HG02970 (cell line): ENCODE results near the gene ITPR3.

Source experiments
- ATAC-seq: cut with Tn5 transposase; IDR thresholded peaks from one replicate; pipeline ENCODE4 v1.9.1; 2021; ENCODE audit warnings: mild to moderate bottlenecking, moderate library complexity, moderate number of reproducible peaks; ENCODE audit not compliant: unreplicated experiment, low FRiP score

Gene ITPR3

DNA sequence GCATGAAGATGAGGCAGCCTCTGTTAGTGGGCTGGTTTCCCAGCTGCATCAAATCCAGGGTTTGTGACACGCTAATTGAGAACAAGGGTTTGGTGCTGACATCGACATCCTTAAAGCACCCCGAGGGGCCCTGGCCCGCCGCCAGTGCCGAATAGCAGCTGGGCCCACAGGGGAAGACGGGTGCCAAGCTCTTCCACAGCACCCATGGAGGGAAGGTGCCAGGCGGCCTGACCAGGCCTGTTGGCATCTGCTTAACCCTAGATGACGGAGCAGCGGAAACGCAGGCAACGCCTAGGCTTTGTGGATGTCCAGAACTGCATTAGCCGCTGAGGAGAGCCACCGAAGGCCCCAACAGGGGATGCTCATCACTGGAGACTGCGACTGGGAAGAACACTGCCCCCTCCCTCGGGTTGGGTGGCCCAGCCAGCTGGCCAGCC is 74.3 kb downstream of the ITPR3 start:
- no peak for ATAC-seq

DNA sequence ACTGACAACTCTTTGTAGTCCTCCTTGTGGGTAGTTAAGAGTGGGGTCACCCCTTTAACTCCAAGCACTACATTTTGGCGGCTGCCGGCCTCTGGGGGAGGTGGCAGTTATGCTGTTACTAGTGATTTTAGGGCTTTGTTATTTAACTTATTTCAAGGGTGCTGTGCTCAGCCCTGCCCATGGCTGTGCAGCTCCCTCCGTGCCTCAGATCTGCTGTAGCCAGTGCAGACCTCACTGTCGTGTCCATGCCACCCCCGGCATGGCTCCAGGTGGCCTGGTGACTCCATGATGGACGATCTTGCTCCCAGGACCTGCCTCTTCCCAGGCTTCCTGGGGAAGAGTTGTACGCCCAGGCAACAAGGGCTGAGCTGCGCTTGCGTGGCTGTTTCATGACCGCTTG is 75.0 kb downstream of the ITPR3 start:
- ATAC-seq, result no peak

DNA sequence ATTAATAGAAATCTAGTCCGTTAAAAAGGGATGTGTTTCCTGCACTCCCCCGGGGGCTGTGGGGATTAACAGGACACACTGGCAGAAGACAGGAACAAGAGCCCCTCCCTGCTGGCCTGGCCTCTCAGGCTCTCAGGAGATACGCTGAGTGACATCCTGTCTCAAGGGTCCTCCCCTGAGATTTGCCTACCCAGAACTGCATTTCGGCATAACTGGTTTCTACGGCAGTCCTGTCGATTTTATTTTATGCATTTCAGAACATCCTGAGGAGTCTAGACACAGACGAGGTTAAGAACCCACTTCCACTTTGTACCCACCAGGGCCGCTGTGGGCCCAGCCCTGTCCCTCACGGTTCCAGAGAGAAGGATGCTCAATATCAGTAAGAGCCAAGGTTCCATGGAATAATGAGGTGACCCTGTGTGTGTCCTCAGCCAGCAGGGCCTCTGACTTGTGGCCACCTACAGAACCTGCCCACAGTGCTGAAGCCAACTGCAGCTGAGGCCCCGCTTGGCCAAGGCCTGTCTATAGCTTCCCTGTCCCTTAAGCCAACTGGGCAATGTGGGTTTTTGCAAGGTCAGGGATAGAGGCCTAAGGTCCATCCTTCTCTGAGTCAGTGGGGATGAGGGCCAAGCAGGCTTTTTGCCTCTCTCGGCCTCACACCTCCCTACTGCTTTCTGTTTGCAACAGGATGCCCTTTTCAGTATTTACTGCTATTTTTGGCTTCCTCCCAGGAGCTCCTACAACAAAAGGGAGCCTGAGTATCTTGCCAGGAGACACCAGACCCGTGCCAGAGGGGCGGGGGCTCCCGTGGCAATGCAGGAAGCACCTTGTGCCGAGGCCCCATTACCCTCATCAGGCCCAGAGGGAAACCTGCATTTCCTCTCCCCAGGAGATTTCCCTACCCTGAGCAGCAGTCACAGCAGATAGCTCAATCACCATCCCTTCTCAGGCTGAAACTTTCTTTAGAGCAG is 75.7 kb downstream of the ITPR3 start:
- no peak for ATAC-seq

DNA sequence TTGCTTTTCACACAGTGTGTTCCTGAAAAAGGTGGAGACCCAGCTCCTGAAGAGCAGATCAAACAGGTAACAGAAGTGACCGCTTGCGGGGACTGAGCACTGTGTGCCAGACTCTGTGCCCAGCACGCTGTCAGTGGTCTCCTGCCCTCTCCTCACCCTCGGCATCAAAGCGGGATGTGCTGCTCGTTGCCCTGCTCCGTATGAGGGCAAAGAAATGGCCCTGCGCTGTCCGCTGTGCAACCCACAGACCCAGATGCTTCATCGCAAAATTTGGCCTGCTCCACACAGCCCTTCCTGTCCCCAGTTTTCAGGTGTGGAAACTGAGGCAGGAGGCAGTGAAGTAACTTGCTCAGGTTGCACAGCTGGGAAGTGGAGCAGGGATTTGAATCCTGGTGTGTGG is 76.7 kb downstream of the ITPR3 start:
- ATAC-seq, result no peak

DNA sequence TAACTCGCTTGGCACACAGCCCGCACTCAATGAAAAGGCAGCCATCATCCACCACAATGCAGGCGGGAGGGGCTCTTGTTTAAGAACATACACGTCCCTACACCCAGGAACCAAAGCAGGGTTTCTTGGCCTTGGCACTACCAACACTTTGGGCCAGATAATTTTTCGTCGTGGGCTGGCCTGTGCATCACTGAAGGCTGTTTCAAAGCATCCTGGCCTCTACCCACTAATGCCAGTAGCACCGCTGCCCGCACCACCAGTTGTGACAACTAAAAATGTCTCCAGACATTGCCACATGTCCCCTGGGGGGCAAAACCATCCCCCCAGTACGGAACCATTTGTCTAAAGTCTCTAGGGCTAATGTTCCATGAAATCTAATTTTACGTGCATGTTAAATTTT is 77.4 kb downstream of the ITPR3 start:
- no peak for ATAC-seq

GRCh38 chr6:33699131-33699530 is 78.0 kb downstream of the ITPR3 start:
- no peak for ATAC-seq

DNA sequence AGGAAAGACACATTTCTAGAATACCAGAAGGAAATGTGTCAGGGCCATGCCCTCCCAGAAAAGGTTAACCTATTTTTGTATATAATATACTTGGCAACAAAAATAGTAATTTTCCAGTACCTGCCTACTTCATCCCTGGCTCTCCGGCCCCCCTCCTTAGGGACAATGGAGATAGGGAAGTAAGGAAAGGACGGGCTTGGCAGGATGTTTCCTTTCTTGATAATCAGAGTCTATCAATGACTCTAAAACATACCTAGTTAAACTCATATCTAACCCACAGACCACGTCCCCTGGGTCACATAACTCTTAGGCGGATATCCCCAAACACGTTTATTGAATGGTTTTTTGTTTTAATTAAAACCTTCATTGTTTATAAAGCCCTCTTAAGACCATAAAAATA is 78.6 kb downstream of the ITPR3 start:
- no peak for ATAC-seq

DNA sequence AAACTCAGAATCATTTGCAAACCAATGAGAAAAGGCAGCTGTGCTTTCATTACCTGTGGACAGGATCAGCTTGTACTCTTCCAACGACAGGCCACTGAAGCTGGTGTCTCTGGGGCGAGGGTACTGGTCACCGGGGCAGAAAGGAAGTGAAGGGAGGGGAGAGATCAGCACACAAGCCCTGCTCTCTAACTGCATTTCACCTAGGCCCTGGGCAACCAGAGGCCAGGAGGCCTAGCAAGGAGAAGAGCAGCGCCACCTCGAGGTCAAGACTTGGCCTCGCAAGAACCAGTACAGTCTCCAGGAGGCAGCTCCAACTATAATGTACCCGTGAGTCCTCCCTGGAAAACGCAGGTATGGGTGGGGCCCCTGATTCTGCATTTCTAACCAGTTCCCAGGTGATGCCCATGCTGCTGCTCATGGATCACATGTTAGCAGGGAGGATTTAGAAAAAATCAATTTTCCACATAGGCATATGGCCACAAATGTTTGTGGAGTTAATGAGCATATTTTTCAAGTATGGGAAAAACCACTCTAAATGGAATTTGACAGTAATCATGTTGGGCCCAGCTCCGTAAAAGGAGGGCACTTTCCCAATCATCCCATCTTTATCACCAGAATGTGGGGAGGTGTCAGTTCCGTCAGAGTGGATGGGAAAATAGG is 79.4 kb downstream of the ITPR3 start:
- ATAC-seq, result no peak

DNA sequence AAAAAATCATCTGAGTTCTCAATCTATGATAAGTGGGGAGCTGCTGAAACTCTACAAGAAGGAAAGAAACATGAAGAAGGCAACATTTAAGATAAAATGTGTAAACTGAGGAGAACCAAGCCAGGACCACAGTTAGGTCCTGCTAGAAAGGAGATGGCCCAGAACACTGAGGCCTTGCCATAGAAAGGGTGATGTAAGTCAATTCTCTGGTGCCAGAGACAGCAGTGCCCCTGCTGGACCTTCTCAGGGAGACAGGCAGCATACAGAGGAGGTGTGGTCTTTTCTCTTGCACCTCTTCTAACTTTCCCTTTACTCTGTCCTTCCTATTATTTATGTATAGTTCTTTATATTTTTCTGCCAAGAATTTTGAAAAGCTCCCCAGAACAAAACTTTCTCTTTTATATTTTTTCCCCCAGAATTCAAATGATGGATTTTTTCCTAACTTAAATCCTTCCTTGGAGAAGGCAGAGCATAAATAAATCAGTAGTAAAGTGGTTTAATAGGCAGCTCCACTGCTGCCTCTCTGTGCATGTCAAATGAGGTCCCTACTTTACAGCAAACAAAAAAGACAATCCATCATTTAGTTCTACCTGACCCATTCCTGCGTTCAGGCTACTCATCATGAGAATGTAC is 81.3 kb downstream of the ITPR3 start:
- ATAC-seq, result no peak

- no peak for ATAC-seq
Observed at GRCh38 chr6:33704215-33705066, 83.3 kb downstream of the ITPR3 start.

- no peak for ATAC-seq
Observed at GRCh38 chr6:33705268-33705885, 84.3 kb downstream of the ITPR3 start.

DNA sequence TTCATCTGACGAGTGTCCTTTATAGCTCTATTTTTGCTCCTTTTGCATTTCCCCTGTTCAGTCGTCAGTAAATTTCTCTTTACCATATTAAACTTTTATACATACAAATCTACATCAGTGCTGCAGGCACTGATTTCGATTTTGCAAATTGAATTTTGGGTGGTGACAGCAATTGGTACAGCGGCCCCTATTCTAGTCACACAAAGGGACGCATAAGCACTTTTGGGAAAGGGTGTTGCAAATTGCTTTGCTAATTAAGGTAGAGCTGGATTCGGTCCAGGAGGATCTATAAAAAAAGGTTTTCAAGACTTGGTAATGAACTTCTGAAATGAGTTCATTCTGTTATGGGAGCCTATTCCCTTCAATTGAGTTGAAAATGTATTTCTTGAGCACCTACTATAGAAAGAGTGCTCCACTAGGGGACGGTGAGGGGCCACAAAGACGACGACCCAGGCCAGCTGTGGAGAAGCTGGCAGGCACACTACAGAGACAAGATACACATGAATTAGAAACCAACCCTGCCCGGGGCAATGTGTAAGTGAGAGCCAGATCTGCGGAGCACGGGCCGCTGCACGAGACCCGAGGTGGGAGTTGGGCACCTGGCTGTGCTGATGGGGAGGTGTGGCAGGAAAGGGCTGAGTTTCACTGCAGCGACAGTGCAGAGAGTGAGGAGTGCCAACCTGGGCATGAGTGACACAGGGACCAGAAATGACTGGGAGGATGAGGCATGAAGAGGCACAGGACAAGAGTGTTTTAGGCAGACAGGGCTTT is 85.0 kb downstream of the ITPR3 start:
- no peak for ATAC-seq

DNA sequence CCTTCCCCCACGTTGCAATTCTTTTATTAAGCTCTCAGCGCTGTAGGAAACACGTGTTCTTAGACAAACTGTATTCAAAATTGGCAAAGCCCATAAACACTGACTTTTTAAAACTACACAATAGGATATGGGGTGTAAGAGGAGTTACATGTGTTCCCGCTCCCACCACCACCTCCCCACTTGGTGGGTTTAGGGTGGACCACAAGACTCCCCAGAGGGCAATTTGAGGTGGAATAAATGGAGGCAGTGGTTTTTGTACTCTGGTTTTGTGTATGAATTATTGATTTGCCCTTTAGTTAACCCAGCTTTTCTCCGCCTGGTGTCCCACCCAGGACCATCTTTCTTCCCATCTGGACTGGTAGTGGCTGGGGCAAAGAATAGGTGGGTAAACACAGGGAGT is 86.6 kb downstream of the ITPR3 start:
- no peak for ATAC-seq

DNA sequence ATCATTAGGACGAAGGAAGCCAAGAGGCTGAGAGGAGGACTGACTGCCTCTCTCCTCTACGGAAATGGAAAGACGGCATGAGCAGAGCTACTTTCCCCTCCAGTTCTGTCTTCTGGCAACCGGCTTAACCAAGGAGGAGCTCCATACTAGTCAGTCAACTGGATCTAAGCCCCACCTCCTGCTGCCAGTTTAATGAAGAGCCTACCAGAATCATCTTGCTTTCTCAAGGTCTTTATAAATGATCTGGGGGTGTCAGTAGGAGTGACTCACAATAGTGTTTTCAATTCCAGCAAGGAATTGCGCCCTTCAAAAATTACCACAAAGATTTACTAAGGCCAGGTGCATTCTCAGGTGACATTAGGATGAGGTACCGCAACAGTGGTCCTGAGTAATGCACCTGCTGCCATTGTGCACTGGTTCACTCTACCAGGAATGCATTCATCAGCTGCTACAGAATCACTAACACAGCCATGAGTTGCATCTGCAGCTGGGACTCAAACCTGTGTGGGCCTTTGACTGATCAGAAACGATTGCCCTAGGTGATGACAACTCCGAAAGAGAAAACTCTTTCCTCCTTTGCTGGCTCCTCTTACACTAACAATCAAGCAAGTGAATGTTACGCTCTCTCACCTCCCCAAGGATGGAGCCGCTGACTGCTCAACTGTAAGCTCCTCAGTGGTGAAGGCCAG is 87.5 kb downstream of the ITPR3 start:
- no peak for ATAC-seq

- no peak for ATAC-seq
Observed at GRCh38 chr6:33709605-33710295, 88.6 kb downstream of the ITPR3 start.

- no peak for ATAC-seq
Observed at GRCh38 chr6:33710296-33711121, 89.4 kb downstream of the ITPR3 start.
